ENCODE measurements around the gene OR51M1.
"Not testable (repeated sequence)": the region's sequence is repeated elsewhere in the genome, so short reads cannot be mapped to it uniquely, and the experiment has no call there.

OR51M1 gene

GRCh38 chr11:5383576-5383975 is at the start of gene OR51M1:
TSS of gene OR51M1 (plus strand) at chr11:5383812. CDS start at chr11:5389399, 5,587 bp downstream.
- in situ Hi-C loops (cut with MboI; ENCODE audit: low sequenced_read_pairs) = no loop called here

- in situ Hi-C loops (cut with MboI; ENCODE audit: low sequenced_read_pairs) = no loop called here
Measured at GRCh38 chr11:5335170-5335569, 48.4 kb upstream of the OR51M1 start.

GRCh38 chr11:5336331-5336730 is 47.3 kb upstream of the OR51M1 start:
- in situ Hi-C loops (cut with MboI; ENCODE audit: low sequenced_read_pairs) = no loop called here

GRCh38 chr11:5337253-5337652 is 46.4 kb upstream of the OR51M1 start:
- in situ Hi-C loops (cut with MboI; ENCODE audit: low sequenced_read_pairs) = not testable (repeated sequence)

GRCh38 chr11:5339771-5340322 is 43.8 kb upstream of the OR51M1 start:
- in situ Hi-C loops (cut with MboI; ENCODE audit: low sequenced_read_pairs) = no loop called here

- in situ Hi-C loops (cut with MboI; ENCODE audit: low sequenced_read_pairs) = no loop called here
Measured at GRCh38 chr11:5343474-5344335, 39.9 kb upstream of the OR51M1 start, which contains the start of gene OR51B5. TSS of gene OR51B5 (minus strand) at chr11:5343524. CDS start at chr11:5343524, 0 bp downstream.

- in situ Hi-C loops (cut with MboI; ENCODE audit: low sequenced_read_pairs) = no loop called here
Measured at GRCh38 chr11:5345831-5346230, 37.8 kb upstream of the OR51M1 start.

- in situ Hi-C loops (cut with MboI; ENCODE audit: low sequenced_read_pairs) = no loop called here
Measured at GRCh38 chr11:5348551-5349194, 34.9 kb upstream of the OR51M1 start.

- in situ Hi-C loops (cut with MboI; ENCODE audit: low sequenced_read_pairs) = no loop called here
Measured at GRCh38 chr11:5349550-5349949, 34.1 kb upstream of the OR51M1 start.

GRCh38 chr11:5351208-5351607 is 32.4 kb upstream of the OR51M1 start, which contains the start of gene OR51B6:
TSS of gene OR51B6 (plus strand) at chr11:5351508. CDS start at chr11:5351508, 0 bp downstream.
- in situ Hi-C loops (cut with MboI; ENCODE audit: low sequenced_read_pairs) = no loop called here

- in situ Hi-C loops (cut with MboI; ENCODE audit: low sequenced_read_pairs) = not testable (repeated sequence)
Measured at GRCh38 chr11:5356031-5356430, 27.6 kb upstream of the OR51M1 start.

- in situ Hi-C loops (cut with MboI; ENCODE audit: low sequenced_read_pairs) = no loop called here
Measured at GRCh38 chr11:5362017-5362625, 21.5 kb upstream of the OR51M1 start.

- in situ Hi-C loops (cut with MboI; ENCODE audit: low sequenced_read_pairs) = no loop called here
Measured at GRCh38 chr11:5363679-5364078, 19.9 kb upstream of the OR51M1 start.

GRCh38 chr11:5364214-5364613 is 19.4 kb upstream of the OR51M1 start:
- in situ Hi-C loops (cut with MboI; ENCODE audit: low sequenced_read_pairs) = no loop called here

GRCh38 chr11:5366365-5366764 is 17.2 kb upstream of the OR51M1 start:
- in situ Hi-C loops (cut with MboI; ENCODE audit: low sequenced_read_pairs) = not testable (repeated sequence)

GRCh38 chr11:5366856-5367255 is 16.8 kb upstream of the OR51M1 start:
- in situ Hi-C loops (cut with MboI; ENCODE audit: low sequenced_read_pairs) = no loop called here

- in situ Hi-C loops (cut with MboI; ENCODE audit: low sequenced_read_pairs) = no loop called here
Measured at GRCh38 chr11:5367448-5368074, 16.1 kb upstream of the OR51M1 start.

GRCh38 chr11:5368502-5369043 is 15.0 kb upstream of the OR51M1 start:
- in situ Hi-C loops (cut with MboI; ENCODE audit: low sequenced_read_pairs) = no loop called here

GRCh38 chr11:5369789-5370188 is 13.8 kb upstream of the OR51M1 start:
- in situ Hi-C loops (cut with MboI; ENCODE audit: low sequenced_read_pairs) = no loop called here

GRCh38 chr11:5380740-5381342 is 2.8 kb upstream of the OR51M1 start:
- in situ Hi-C loops (cut with MboI; ENCODE audit: low sequenced_read_pairs) = no loop called here

All from hTERT RPE-1 (cell line).